Liver (tissue), 9 donors: ENCODE data around the gene FAT4. TPM values are rescaled to one million over a fixed set of nuclear protein-coding genes. Genes with fewer than 3 reads are reported as not detected.

Experiments used
- DNase-seq: peaks from one replicate; pipeline ENCODE4 v3.0.0-alpha.2; 2017; ENCODE audit warnings: low spot score
- H3K27ac ChIP-seq, 2 donors: one replicate each; pipeline ENCODE4 v1.7.0; 2013; ENCODE audit warnings: inconsistent platforms in 2 of 2, low read length in 2 of 2, control low read depth in 1 of 2, low read depth in 1 of 2, mild to moderate bottlenecking in 1 of 2
- H3K27me3 ChIP-seq, 4 donors: one replicate each; pipeline versions ENCODE4 v1.6.1 to v1.7.0; 2013; ENCODE audit warnings: low read length in 3 of 4, inconsistent platforms in 1 of 4, mild to moderate bottlenecking in 1 of 4, moderate library complexity in 1 of 4; ENCODE audit not compliant: control insufficient read depth in 4 of 4, insufficient read depth in 4 of 4
- H3K36me3 ChIP-seq, 4 donors: one replicate each; pipeline versions ENCODE4 v1.6.1 to v1.7.0; 2013; ENCODE audit warnings: low read length in 3 of 4, mild to moderate bottlenecking in 3 of 4, low read depth in 1 of 4, moderate library complexity in 1 of 4; ENCODE audit not compliant: control insufficient read depth in 4 of 4, insufficient read depth in 3 of 4
- H3K4me1 ChIP-seq, 4 donors: one replicate each; pipeline versions ENCODE4 v1.6.1 to v1.7.0; 2013; ENCODE audit warnings: low read length in 3 of 4, mild to moderate bottlenecking in 3 of 4, moderate library complexity in 1 of 4; ENCODE audit not compliant: control insufficient read depth in 4 of 4, insufficient read depth in 4 of 4
- H3K4me3 ChIP-seq, 3 donors: one replicate each; pipeline versions ENCODE4 v1.6.1 to v1.7.0; 2013; ENCODE audit warnings: low read length in 3 of 3, control low read depth in 1 of 3, low read depth in 1 of 3, mild to moderate bottlenecking in 1 of 3
- H3K9ac ChIP-seq, 2 donors: one replicate each; pipeline ENCODE4 v1.7.0; 2013; ENCODE audit warnings: low read length in 2 of 2, mild to moderate bottlenecking in 2 of 2, moderate library complexity in 2 of 2, control low read depth in 1 of 2, low read depth in 1 of 2
- H3K9me3 ChIP-seq, 4 donors: one replicate each; pipeline versions ENCODE4 v1.6.1 to v1.7.0; 2013; ENCODE audit warnings: low read length in 3 of 4; ENCODE audit not compliant: control insufficient read depth in 4 of 4
- ATF3 ChIP-seq: IDR thresholded peaks from 2 replicates; pipeline ENCODE4 v1.6.1; 2016; ENCODE audit warnings: antibody characterized with exemption
- CTCF ChIP-seq: fragments of 150-350 bp; IDR thresholded peaks from 2 replicates; pipeline ENCODE4 v1.5.1; 2017; ENCODE audit warnings: improper control_type of control experiment, low read depth, low read length; ENCODE audit not compliant: missing input control
- EGR1 ChIP-seq, 2 donors: IDR thresholded peaks; 2 replicates each; pipeline ENCODE4 v1.6.1; 2016 to 2018; ENCODE audit warnings: antibody characterized with exemption in 2 of 2, low read depth in 2 of 2
- GABPA ChIP-seq, 2 donors: IDR thresholded peaks in 1 of 2; conservative IDR thresholded peaks in 1 of 2; 2 replicates each; pipeline ENCODE4 v1.6.1; 2016; ENCODE audit warnings: antibody characterized with exemption in 2 of 2, mild to moderate bottlenecking in 1 of 2, moderate library complexity in 1 of 2
- HNF4G ChIP-seq: IDR thresholded peaks from 2 replicates; pipeline ENCODE4 v1.6.1; 2016; ENCODE audit warnings: antibody characterized with exemption
- JUND ChIP-seq, 2 donors: IDR thresholded peaks; 2 replicates each; pipeline ENCODE4 v1.6.1; 2016; ENCODE audit warnings: antibody characterized with exemption in 2 of 2
- MAX ChIP-seq: IDR thresholded peaks from 2 replicates; pipeline ENCODE4 v1.6.1; 2016; ENCODE audit warnings: antibody characterized with exemption
- NR2F2 ChIP-seq: IDR thresholded peaks from 2 replicates; pipeline ENCODE4 v1.6.1; 2016; ENCODE audit warnings: antibody characterized with exemption
- REST ChIP-seq: IDR thresholded peaks from 2 replicates; pipeline ENCODE4 v1.6.1; 2016; ENCODE audit warnings: antibody characterized with exemption, mild to moderate bottlenecking
- RXRA ChIP-seq, 2 donors: IDR thresholded peaks; 2 replicates each; pipeline ENCODE4 v1.6.1; 2017 to 2018; ENCODE audit warnings: antibody characterized with exemption in 2 of 2, mild to moderate bottlenecking in 1 of 2
- SP1 ChIP-seq: IDR thresholded peaks from 2 replicates; pipeline ENCODE4 v1.6.1; 2018; ENCODE audit warnings: antibody characterized with exemption, mild to moderate bottlenecking
- TAF1 ChIP-seq: conservative IDR thresholded peaks from 2 replicates; pipeline ENCODE4 v1.6.1; 2016; ENCODE audit warnings: antibody characterized with exemption, mild to moderate bottlenecking
- YY1 ChIP-seq: IDR thresholded peaks from 2 replicates; pipeline ENCODE4 v1.6.1; 2016; ENCODE audit warnings: antibody characterized with exemption, mild to moderate bottlenecking
- ZBTB33 ChIP-seq: IDR thresholded peaks from 2 replicates; pipeline ENCODE4 v1.6.1; 2016; ENCODE audit warnings: antibody characterized with exemption
- WGBS: extraction: QIAGEN DNeasy Blood & Tissue Kit; methylation state at CpG from one replicate; pipeline ENCODE4 v1.1.7; 2013; 5-methylcytosine and 5-hydroxymethylcytosine counted together
- polyA plus RNA-seq, 2 donors: library from polyadenylated mRNA; stranded (reverse) in 1 of 2; unstranded in 1 of 2; fragments of 200-250 nt in 1 of 2; fragments of >200 nt in 1 of 2; fragmentation: Nextera tagmentation in 1 of 2; extraction: Ambion mirVana in 1 of 2; gene quantifications; one replicate each; pipeline versions ENCODE4 v1.2.1 to v1.2.3, GENCODE V29; 2013 to 2015
- total RNA-seq, 2 donors: library from RNA; depleted of rRNA; stranded (reverse); fragments of >200 nt; gene quantifications; one replicate each; pipeline ENCODE4 v1.2.3, GENCODE V29; 2014
- donor health status: healthy.
- donor health status: healthy.
- donor health status: healthy.
- donor health status: healthy.
- donor health status: healthy.

Gene FAT4
- total and polyA plus RNA-seq, 4 donors: 0.90 to 11.5 (median 4.1) TPM

- no peak for DNase-seq
- no peak overlapping the region for H3K4me3 ChIP-seq
- TF ChIP-seq ATF3 (no peak), HNF4G (no peak)
These were observed 16.4 kb downstream of the FAT4 start for GRCh38 chr4:125331116-125331515.

GRCh38 chr4:125334926-125335325, 20.2 kb downstream of the FAT4 start:
- Histone ChIP-seq H3K4me3 (no peak overlapping the region), H3K4me1 (peaks cover 0 to 2% (median 0%) of the 10 kb centered on the region in 4 donors), H3K9ac (no peak overlapping the region), H3K36me3 (no peaks in the 10 kb centered on the region), H3K9me3 (no peaks in the 10 kb centered on the region), H3K27ac (no peak overlapping the region), H3K27me3 (no peaks in the 10 kb centered on the region)
- WGBS: 79% methylated on average over 1 of the region's 1 CpG
- no peak for TF ChIP-seq EGR1 (IDR thresholded peaks at IDR 0.05; ENCODE audit: low read depth in 2 of 2)
- TF ChIP-seq ZBTB33: no peak
- no peak for TF ChIP-seq NR2F2
- TF ChIP-seq TAF1: no peak
- no peak for TF ChIP-seq CTCF
- no peak for TF ChIP-seq YY1
- no peak for TF ChIP-seq RXRA (IDR thresholded peaks at IDR 0.05)
- TF ChIP-seq MAX: no peak
- no peak for TF ChIP-seq ATF3
- TF ChIP-seq JUND (IDR thresholded peaks at IDR 0.05): no peak
- no peak for TF ChIP-seq REST
- no peak for TF ChIP-seq SP1
- no peak for TF ChIP-seq GABPA (IDR thresholded peaks at IDR 0.05 in 1 of 2, conservative IDR thresholded peaks at IDR 0.05 in 1 of 2)
- TF ChIP-seq HNF4G: no peak
- DNase-seq: no peak

More at GRCh38 chr4:125331116-125331515, 16.4 kb downstream of the FAT4 start:
- Histone ChIP-seq H3K27me3 (no peaks in the 10 kb centered on the region), H3K36me3 (no peaks in the 10 kb centered on the region), H3K9ac (no peak overlapping the region), H3K9me3 (no peaks in the 10 kb centered on the region), H3K4me1 (peaks cover 0 to 2% (median 0%) of the 10 kb centered on the region in 4 donors), H3K27ac (no peak overlapping the region)
- 93% methylated on average over 2 of the region's 2 CpGs for WGBS
